ENCODE results near the gene KCNIP4.

The KCNIP4 gene

GRCh38 chr4:20870436-20870835, 1078.1 kb downstream of the KCNIP4 start:
- DNase-seq (ENCODE audit: low spot score) = no peak
- TF ChIP-seq, protein P1, sequence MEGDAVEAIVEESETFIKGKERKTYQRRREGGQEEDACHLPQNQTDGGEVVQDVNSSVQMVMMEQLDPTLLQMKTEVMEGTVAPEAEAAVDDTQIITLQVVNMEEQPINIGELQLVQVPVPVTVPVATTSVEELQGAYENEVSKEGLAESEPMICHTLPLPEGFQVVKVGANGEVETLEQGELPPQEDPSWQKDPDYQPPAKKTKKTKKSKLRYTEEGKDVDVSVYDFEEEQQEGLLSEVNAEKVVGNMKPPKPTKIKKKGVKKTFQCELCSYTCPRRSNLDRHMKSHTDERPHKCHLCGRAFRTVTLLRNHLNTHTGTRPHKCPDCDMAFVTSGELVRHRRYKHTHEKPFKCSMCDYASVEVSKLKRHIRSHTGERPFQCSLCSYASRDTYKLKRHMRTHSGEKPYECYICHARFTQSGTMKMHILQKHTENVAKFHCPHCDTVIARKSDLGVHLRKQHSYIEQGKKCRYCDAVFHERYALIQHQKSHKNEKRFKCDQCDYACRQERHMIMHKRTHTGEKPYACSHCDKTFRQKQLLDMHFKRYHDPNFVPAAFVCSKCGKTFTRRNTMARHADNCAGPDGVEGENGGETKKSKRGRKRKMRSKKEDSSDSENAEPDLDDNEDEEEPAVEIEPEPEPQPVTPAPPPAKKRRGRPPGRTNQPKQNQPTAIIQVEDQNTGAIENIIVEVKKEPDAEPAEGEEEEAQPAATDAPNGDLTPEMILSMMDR (IDR thresholded peaks at IDR 0.05; ENCODE audit: borderline replicate concordance, control extremely low read depth, extremely low read depth, insufficient read depth, missing control alignments) = no peak
- in situ Hi-C loops (cut with MboI; ENCODE audit: low sequenced_read_pairs, unreplicated experiment) = no loop called here

DNA sequence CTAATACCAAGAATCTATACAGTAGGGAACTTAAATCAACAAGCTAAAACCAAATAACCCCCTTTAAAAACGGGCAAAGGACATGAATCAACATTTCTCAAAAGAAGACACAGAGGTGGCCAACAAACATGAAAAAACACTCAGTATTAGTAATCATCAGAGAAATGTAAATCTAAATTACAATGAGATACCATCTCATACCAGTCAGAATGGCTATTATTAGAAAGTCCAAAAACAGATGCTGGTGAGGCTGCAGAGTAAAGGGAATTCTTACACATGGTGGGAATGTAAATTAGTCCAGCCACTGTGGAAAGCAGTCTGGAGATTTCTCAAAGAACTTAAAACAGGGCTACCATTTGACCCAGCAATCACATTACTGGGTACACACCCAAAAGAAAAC, 1080.5 kb downstream of the KCNIP4 start:
- TF ChIP-seq, protein P1 (IDR thresholded peaks at IDR 0.05; ENCODE audit: borderline replicate concordance, control extremely low read depth, extremely low read depth, insufficient read depth, missing control alignments) = no peak
- no peak for DNase-seq (ENCODE audit: low spot score)
- in situ Hi-C loops (cut with MboI; ENCODE audit: low sequenced_read_pairs, unreplicated experiment) = no loop called here

DNA sequence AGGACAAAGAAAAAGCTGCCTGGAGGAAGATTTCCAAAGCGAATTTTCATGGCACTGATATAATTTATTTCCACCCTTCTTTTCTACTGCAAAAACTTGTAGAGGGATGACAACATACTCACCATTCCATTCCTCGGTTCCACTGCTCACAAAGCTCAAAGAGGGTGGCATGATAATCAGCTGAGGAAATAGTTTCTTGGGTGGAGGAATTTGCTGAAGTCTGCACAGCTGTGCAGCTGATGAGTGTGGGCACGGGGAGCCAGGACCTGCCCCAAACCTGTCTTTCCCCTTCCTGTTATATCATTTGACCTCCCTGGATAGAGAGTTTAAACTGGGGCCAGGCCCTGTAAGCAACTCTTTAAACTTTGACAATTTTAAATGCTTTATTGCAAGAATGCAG, 1087.7 kb downstream of the KCNIP4 start:
- in situ Hi-C loops (cut with MboI; ENCODE audit: low sequenced_read_pairs, unreplicated experiment) = no loop called here
- no peak for DNase-seq (ENCODE audit: low spot score)
- TF ChIP-seq, protein P1 (IDR thresholded peaks at IDR 0.05; ENCODE audit: borderline replicate concordance, control extremely low read depth, extremely low read depth, insufficient read depth, missing control alignments) = no peak

DNA sequence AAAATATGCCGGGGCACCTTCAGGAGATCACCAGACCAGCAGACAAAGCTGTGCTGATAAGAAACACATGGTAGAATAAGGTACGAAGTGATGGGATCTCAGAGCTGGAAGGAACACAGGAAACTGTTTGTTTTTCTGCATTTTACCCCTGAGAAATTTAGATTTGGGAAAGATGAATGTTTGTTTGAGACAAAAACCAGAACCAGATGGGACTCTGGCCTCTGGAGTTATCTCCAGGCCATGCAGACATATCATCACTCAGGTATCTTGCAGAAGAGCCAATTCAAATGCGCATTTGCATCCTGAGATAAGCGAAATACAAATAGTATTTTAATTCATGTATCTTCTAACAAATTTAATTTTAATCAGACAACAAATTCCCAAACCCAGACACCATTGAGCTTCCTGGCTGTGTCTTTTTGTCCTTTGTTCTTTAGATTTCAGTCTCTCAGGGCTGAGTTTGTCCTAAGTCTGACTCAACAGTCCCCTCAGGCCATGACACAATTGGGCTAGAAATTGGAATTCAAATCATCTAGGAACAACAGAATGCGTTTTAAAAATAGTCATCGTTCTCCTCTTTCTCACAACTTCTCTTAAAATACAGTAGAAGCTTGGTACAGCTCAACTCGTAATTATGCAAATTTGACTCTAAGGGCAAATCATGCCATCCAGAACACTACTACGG, 1089.3 kb downstream of the KCNIP4 start:
- in situ Hi-C loops (cut with MboI; ENCODE audit: low sequenced_read_pairs, unreplicated experiment) = no loop called here
- TF ChIP-seq, protein P1 (IDR thresholded peaks at IDR 0.05; ENCODE audit: borderline replicate concordance, control extremely low read depth, extremely low read depth, insufficient read depth, missing control alignments) = no peak
- no peak for DNase-seq (ENCODE audit: low spot score)

DNA sequence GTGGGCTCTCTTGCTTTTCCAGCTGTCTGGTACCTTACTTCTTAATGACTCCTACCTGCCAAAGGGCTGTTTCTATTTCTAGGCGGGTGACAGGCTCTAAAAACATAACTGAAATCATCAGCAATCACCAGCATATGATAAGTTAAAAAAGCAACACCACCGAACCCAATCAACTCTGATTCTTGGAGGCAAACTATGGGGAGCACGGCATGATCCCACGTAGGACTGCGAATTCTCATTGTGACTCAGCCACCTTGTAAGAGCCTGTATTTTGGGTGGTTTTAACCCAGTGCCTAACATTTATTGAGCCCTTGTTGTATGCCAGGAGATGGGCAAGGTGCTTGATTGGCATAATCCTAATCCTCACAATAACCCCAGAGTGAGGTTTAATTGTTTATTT, 1091.5 kb downstream of the KCNIP4 start:
- TF ChIP-seq, protein P1 (IDR thresholded peaks at IDR 0.05; ENCODE audit: borderline replicate concordance, control extremely low read depth, extremely low read depth, insufficient read depth, missing control alignments) = no peak
- in situ Hi-C loops (cut with MboI; ENCODE audit: low sequenced_read_pairs, unreplicated experiment) = no loop called here
- no peak for DNase-seq (ENCODE audit: low spot score)

DNA sequence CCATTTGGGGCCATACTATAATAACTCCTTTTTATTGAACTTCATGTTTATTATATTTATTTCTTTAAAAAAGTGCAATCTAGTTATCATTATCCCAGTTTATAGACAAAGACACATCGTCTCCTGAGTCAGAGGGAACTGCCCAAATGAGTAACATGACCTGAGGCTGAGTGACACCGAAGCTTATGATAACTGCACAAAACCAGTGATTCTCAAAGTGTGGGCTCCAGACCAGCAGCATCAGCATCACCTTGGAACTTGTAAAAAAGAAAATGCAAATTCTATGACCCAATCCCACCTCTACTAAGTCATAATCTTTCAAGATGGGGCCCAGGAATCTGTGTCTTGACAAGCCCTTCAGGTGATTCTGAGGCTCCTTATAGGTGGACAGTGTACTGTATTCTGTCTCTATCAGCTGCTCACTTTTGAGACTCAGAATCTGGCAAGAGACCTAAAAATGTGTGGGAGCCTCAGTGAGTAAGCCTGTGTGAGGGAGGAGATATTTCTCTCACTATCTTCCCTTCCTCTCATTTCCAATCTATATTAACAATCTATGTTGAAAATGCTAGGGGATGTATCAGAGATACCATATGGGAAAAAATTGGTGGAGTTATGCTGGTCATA, 1101.3 kb downstream of the KCNIP4 start:
- in situ Hi-C loops (cut with MboI; ENCODE audit: low sequenced_read_pairs, unreplicated experiment) = no loop called here
- DNase-seq (ENCODE audit: low spot score) = no peak
- TF ChIP-seq, protein P1 (IDR thresholded peaks at IDR 0.05; ENCODE audit: borderline replicate concordance, control extremely low read depth, extremely low read depth, insufficient read depth, missing control alignments) = no peak
